ENCODE data around the gene AFG1L. TPM values are rescaled to one million over a fixed set of nuclear protein-coding genes. Genes with fewer than 3 reads are reported as not detected.
"Not testable (repeated sequence)": the region's sequence is repeated elsewhere in the genome, so short reads cannot be mapped to it uniquely, and the experiment has no call there.

The AFG1L gene
- total RNA-seq, 1 donor from 2014 or later: 3.7 TPM

DNA sequence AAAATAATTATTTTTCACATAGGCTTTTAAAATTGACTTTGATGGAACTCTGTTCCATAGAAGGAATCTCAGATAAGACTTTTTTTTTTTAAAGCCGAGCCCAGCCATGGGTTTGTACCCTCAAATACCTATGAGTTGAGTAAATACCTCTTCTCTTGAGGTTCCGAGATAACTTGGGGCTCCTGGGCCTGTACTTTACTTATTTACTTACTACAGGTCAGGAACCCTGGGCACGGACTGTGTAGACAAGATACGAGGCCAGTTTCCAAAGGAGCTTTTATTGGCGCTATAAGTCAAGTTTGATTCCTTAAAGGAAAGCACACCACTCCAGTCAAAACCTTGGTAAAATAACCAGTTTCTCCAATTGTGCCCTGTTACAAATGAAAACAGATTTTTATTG, 7.5 kb downstream of the AFG1L start:
- TF ChIP-seq POLR2A (IDR thresholded peaks at IDR 0.05): no peak
- TF ChIP-seq CTCF (IDR thresholded peaks at IDR 0.05): no peak
- no peak for TF ChIP-seq POLR2AphosphoS5 (IDR thresholded peaks at IDR 0.05; ENCODE audit: insufficient read depth in 1 of 2, low read depth in 1 of 2)
- Histone ChIP-seq H3K9me3 (no peaks in the 10 kb centered on the region), H3K4me1 (no peaks in the 10 kb centered on the region), H3K27ac (no peak overlapping the region), H3K36me3 (no peaks in the 10 kb centered on the region), H3K4me3 (no peak overlapping the region), H3K27me3 (no peaks in the 10 kb centered on the region)
- DNase-seq (ENCODE audit: extremely low spot score in 2 of 2): no peak
- intact Hi-C loops (cut with DNase I): no loop called here

DNA sequence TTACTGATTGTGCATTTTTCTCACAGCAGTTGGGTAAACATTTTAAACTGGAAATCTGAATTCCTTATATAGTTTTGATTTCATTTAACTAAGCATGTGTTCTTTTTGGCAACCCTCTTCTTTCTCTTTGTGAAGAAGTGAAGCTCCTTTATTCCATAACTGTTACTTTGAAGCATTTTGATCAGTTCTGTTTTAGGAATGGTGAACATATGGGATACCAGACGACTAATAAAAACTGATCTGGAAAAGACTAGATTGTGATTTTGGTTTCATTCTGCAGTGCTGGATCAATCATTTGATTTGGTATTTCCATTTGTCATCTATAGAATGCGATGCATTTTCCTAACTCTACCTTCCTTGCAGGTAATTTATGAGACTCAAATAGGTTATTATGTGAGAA, 9.8 kb downstream of the AFG1L start:
- TF ChIP-seq POLR2A (IDR thresholded peaks at IDR 0.05) (no peak), CTCF (IDR thresholded peaks at IDR 0.05) (no peak), POLR2AphosphoS5 (IDR thresholded peaks at IDR 0.05; ENCODE audit: insufficient read depth in 1 of 2, low read depth in 1 of 2) (no peak)
- Histone ChIP-seq H3K4me1 (no peaks in the 10 kb centered on the region), H3K27ac (no peak overlapping the region), H3K4me3 (no peak overlapping the region), H3K36me3 (no peaks in the 10 kb centered on the region), H3K9me3 (no peaks in the 10 kb centered on the region), H3K27me3 (no peaks in the 10 kb centered on the region)
- DNase-seq (ENCODE audit: extremely low spot score in 2 of 2): no peak
- intact Hi-C loops (cut with DNase I): no loop called here

GRCh38 chr6:108308641-108309040, 13.8 kb downstream of the AFG1L start:
- H3K27ac ChIP-seq; H3K27me3 ChIP-seq; H3K9me3 ChIP-seq; H3K36me3 ChIP-seq; intact Hi-C loops (cut with DNase I); DNase-seq (ENCODE audit: extremely low spot score in 2 of 2); H3K4me3 ChIP-seq; H3K4me1 ChIP-seq: not testable (repeated sequence)

- Histone ChIP-seq H3K27ac (no peak overlapping the region), H3K4me1 (no peaks in the 10 kb centered on the region), H3K36me3 (no peaks in the 10 kb centered on the region), H3K27me3 (no peaks in the 10 kb centered on the region), H3K4me3 (no peak overlapping the region), H3K9me3 (no peaks in the 10 kb centered on the region)
- TF ChIP-seq POLR2AphosphoS5 (IDR thresholded peaks at IDR 0.05; ENCODE audit: insufficient read depth in 1 of 2, low read depth in 1 of 2): no peak
- no peak for TF ChIP-seq CTCF (IDR thresholded peaks at IDR 0.05)
- TF ChIP-seq POLR2A (IDR thresholded peaks at IDR 0.05): no peak
- intact Hi-C loops (cut with DNase I): no loop called here
- no peak for DNase-seq (ENCODE audit: extremely low spot score in 2 of 2)
These were observed 15.0 kb downstream of the AFG1L start for GRCh38 chr6:108309844-108310243.

GRCh38 chr6:108312605-108313004, 17.8 kb downstream of the AFG1L start:
- TF ChIP-seq POLR2AphosphoS5 (IDR thresholded peaks at IDR 0.05; ENCODE audit: insufficient read depth in 1 of 2, low read depth in 1 of 2): no peak
- TF ChIP-seq POLR2A (IDR thresholded peaks at IDR 0.05): no peak
- no peak for TF ChIP-seq CTCF (IDR thresholded peaks at IDR 0.05)
- H3K36me3 ChIP-seq: no peaks in the 10 kb centered on the region
- H3K27ac ChIP-seq: no peak overlapping the region
- no peaks in the 10 kb centered on the region for H3K27me3 ChIP-seq
- DNase-seq (ENCODE audit: extremely low spot score in 2 of 2): no peak
- H3K4me1 ChIP-seq: no peaks in the 10 kb centered on the region
- H3K9me3 ChIP-seq: no peaks in the 10 kb centered on the region
- intact Hi-C loops (cut with DNase I): no loop called here
- H3K4me3 ChIP-seq: no peak overlapping the region

DNA sequence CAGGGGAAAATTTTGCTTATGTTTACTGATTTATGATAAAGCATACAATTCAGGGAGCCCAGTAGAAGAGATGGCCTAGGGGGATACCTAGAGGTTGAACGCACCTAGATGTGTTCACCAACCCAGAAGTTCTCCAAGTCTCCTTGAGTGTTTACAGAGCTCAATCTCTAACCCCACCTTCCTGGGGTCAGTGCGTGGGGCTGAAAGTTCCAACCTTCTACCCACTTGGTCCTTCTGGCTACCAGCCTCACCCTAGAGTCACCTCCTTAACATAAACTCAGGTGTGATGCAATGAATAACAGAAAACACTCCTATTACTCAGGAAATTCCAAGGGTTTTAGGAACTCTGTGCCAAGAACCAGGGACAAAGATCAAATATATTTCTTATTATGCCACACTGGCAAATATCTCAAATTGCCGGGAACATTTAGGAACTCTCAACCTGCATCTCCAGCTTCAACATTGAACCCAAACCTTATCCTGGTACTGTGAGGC, 26.4 kb downstream of the AFG1L start:
- no peak overlapping the region for H3K4me3 ChIP-seq
- intact Hi-C loops (cut with DNase I): no loop called here
- no peaks in the 10 kb centered on the region for H3K9me3 ChIP-seq
- no peak overlapping the region for H3K27ac ChIP-seq
- peaks cover 0 to 10% of the 10 kb centered on the region in 2 donors for H3K36me3 ChIP-seq
- H3K4me1 ChIP-seq: no peaks in the 10 kb centered on the region
- H3K27me3 ChIP-seq: no peaks in the 10 kb centered on the region
- no peak for TF ChIP-seq POLR2AphosphoS5 (IDR thresholded peaks at IDR 0.05; ENCODE audit: insufficient read depth in 1 of 2, low read depth in 1 of 2)
- TF ChIP-seq POLR2A (IDR thresholded peaks at IDR 0.05): no peak
- TF ChIP-seq CTCF (IDR thresholded peaks at IDR 0.05): no peak
- no peak for DNase-seq (ENCODE audit: extremely low spot score in 2 of 2)
